Activated T-cell treated with anti-CD3 and anti-CD28 coated beads, Interleukin-2, amount 50 U/mL, for 24 hours (primary cell): ENCODE measurements around the gene NAP1L1.

Source experiments
- DNase-seq: peaks from one replicate; pipeline ENCODE4 v3.0.0-alpha.2; 2020
- H3K27ac Mint-ChIP-seq: 2 replicates; pipeline ENCODE4 v1.8.0; 2020; ENCODE audit warnings: mild to moderate bottlenecking, mixed read lengths
- H3K27me3 Mint-ChIP-seq: 2 replicates; pipeline ENCODE4 v1.8.0; 2020; ENCODE audit warnings: mixed read lengths
- H3K36me3 Mint-ChIP-seq: 2 replicates; pipeline ENCODE4 v1.8.0; 2020; ENCODE audit warnings: low read depth, mixed read lengths
- H3K4me1 Mint-ChIP-seq: 2 replicates; pipeline ENCODE4 v1.8.0; 2020; ENCODE audit warnings: low read depth, mixed read lengths
- H3K4me3 Mint-ChIP-seq: 2 replicates; pipeline ENCODE4 v1.8.0; 2020; ENCODE audit warnings: mild to moderate bottlenecking, moderate library complexity, mixed read lengths
- H3K9me3 Mint-ChIP-seq: 2 replicates; pipeline ENCODE4 v1.8.0; 2020; ENCODE audit warnings: mixed read lengths

NAP1L1 gene

DNA sequence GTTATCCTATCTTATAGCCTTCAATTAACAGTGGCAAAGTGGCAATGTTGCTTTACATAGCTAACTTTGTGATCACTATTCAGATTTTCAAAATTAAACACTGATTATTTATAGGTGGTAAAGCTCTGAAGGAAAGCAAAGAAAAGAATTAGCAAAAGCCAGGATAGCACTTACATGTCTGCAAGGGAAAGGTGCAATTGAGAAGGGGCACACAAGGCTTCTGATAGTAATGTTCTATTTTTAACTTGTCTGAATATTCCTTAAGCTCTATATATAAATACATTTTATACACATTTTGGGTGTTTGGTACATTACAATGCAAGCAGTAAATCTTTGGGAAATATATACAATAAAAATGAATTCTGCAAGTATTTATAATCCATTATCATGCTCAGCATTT, 10.9 kb downstream of the NAP1L1 start:
- H3K27ac Mint-ChIP-seq = peak overlapping the region; percentile 56
- peaks cover 77% of the 10 kb centered on the region for H3K4me1 Mint-ChIP-seq
- no peak for DNase-seq
- H3K9me3 Mint-ChIP-seq = no peaks in the 10 kb centered on the region
- no peaks in the 10 kb centered on the region for H3K27me3 Mint-ChIP-seq
- H3K4me3 Mint-ChIP-seq = no peak overlapping the region
- peaks cover 94% of the 10 kb centered on the region for H3K36me3 Mint-ChIP-seq

DNA sequence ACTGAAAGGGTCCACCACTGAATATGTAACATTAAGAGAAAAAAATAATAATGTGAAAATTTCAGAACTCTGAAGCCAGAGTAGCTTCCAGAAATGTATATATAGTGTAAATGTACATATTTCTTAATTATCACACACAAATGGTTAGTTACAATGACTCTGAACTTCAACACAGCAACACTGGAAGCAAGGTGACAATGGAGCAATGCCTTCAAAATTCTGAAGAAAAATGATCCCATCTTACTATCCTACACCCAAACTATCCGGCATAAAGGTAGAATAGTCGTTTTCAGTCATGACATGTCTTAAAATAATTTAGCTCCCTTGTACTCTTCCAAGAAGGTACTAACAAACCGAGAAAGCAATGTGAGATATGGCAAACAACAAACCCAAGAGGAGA, 11.9 kb downstream of the NAP1L1 start:
- H3K9me3 Mint-ChIP-seq = no peaks in the 10 kb centered on the region
- DNase-seq = no peak
- peaks cover 79% of the 10 kb centered on the region for H3K4me1 Mint-ChIP-seq
- no peaks in the 10 kb centered on the region for H3K27me3 Mint-ChIP-seq
- no peak overlapping the region for H3K4me3 Mint-ChIP-seq
- H3K36me3 Mint-ChIP-seq = peaks cover 95% of the 10 kb centered on the region
- H3K27ac Mint-ChIP-seq = no peak overlapping the region

DNA sequence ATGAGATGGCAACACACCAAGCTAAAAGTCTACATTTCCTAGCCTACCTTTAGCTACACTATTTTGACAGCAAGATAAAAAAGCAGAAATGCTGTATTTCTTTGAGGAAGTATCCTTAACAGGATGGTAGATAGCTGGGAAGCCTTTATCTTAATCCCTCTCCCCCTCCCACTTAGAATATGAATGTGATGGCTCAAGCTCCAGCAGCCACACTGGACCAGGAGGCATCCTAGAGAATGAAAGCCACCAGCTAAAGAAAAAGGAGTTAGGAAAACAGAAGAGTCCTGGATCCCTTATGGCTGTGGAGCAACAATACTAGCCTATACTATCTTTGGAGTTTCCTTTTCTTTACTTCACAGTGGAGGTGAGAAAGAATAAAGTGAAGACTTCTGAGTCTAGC, 15.1 kb downstream of the NAP1L1 start:
- Mint-ChIP-seq H3K27ac (peak overlapping the region; percentile 77), H3K4me3 (no peak overlapping the region), H3K36me3 (peaks cover 100% of the 10 kb centered on the region), H3K4me1 (peaks cover 63% of the 10 kb centered on the region), H3K9me3 (peaks cover 12% of the 10 kb centered on the region), H3K27me3 (no peaks in the 10 kb centered on the region)
- no peak for DNase-seq

DNA sequence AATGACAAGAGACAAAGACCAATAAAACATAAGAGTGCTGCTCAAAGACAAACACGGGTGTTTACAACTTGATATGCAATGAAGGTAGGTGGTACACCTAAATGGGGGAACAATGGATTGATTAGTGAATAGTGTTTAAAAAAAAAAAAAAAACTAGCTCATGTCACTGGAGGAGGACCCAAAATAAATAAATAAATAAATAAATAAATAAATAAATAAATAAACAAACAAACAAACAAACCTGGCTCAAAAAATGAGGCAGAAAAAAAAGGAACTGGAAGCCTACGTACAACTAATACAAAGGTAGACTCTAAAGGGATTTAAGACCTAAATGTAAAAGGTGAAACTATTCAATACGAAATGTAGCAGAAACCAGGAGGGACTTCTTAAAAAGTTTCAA, 18.6 kb downstream of the NAP1L1 start:
- Mint-ChIP-seq H3K4me3 (no peak overlapping the region), H3K9me3 (peaks cover 12% of the 10 kb centered on the region), H3K36me3 (peaks cover 100% of the 10 kb centered on the region), H3K27ac (no peak overlapping the region), H3K27me3 (no peaks in the 10 kb centered on the region), H3K4me1 (peaks cover 53% of the 10 kb centered on the region)
- no peak for DNase-seq

DNA sequence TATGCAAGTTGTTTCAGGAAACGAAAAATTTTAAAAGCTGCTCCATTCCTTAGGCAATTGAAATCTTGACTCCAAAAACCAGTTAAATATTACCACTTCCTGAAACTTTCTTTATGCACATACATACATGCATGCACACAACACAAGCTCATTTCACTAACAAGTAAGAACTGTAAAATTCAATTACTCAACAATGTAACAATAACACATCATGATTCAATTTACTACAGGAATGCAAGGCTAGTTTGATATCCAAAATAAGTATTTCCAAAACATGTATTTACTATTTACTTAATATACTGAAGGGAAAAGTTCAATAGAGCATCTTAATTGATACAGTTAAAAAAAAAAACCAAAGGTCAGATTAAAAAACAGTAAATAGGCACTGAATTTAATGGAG, 19.6 kb downstream of the NAP1L1 start:
- no peak overlapping the region for H3K4me3 Mint-ChIP-seq
- DNase-seq = no peak
- H3K9me3 Mint-ChIP-seq = peaks cover 12% of the 10 kb centered on the region
- no peaks in the 10 kb centered on the region for H3K27me3 Mint-ChIP-seq
- H3K36me3 Mint-ChIP-seq = peaks cover 100% of the 10 kb centered on the region
- H3K27ac Mint-ChIP-seq = no peak overlapping the region
- peaks cover 53% of the 10 kb centered on the region for H3K4me1 Mint-ChIP-seq

DNA sequence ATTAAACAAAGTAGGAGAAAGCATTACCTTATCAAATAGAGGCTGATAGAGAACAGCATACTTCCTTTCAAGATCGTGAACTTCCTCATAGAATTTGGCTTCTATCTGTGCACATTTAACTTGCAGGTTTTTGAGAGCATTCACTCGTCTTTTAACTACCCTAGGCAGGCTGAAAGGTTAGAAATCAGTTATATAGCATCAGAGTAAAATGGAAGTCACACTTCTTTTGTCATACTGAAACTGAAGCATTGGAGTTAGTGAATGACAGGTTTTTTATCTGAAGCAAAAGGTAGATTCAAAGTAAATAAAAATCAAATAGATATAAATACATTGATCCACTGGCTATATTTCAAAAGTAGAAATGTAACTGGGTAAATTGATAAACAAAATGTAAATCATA, 24.4 kb downstream of the NAP1L1 start:
- Mint-ChIP-seq H3K27ac (peak overlapping the region; percentile 61), H3K4me1 (peaks cover 32% of the 10 kb centered on the region), H3K4me3 (no peak overlapping the region), H3K27me3 (no peaks in the 10 kb centered on the region), H3K9me3 (peaks cover 3% of the 10 kb centered on the region), H3K36me3 (peaks cover 100% of the 10 kb centered on the region)
- no peak for DNase-seq

DNA sequence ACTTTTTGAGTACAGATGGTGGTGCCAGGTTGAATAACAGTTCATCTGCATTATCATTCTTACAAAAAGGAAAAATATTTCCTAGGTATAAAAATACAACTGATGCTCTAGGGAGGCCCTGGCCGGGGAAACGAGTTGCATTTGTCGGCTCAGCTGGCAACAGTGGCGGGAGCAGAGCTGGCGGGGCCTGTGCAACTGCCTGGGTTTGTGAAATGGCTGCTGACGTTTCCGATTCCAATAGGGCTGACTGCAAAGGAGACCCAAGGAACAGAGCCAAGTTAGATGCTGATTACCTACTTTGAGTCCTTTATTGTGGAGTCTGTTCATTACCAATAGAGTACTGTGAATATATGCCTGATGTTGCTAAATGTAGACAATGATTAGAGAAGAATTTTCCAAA, 27.2 kb downstream of the NAP1L1 start:
- Mint-ChIP-seq H3K27ac (peak overlapping the region; percentile 20), H3K4me3 (no peak overlapping the region), H3K36me3 (peaks cover 100% of the 10 kb centered on the region), H3K4me1 (peaks cover 18% of the 10 kb centered on the region), H3K27me3 (no peaks in the 10 kb centered on the region), H3K9me3 (no peaks in the 10 kb centered on the region)
- DNase-seq = no peak

DNA sequence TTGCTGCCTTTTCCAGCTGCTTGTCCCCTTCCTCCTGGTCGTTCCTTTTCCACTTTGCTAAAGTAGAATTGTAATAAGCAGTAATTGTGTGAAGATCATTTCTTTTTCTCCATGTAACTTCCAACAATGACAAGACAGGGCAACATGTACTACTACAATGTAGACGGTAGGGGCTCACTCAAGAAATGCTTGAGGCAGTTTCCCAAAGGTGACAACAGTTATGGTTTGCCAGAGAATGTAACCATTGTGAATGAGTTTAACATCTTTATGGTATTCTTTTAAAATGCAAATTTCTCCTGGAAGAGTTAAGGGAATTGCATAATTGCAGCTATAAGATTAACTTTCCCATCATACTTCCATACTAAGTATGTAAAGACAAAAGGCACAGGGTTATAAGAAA, 29.1 kb downstream of the NAP1L1 start:
- Mint-ChIP-seq H3K36me3 (peaks cover 99% of the 10 kb centered on the region), H3K27me3 (no peaks in the 10 kb centered on the region), H3K4me3 (no peak overlapping the region), H3K27ac (no peak overlapping the region), H3K4me1 (peaks cover 11% of the 10 kb centered on the region), H3K9me3 (no peaks in the 10 kb centered on the region)
- DNase-seq = no peak

DNA sequence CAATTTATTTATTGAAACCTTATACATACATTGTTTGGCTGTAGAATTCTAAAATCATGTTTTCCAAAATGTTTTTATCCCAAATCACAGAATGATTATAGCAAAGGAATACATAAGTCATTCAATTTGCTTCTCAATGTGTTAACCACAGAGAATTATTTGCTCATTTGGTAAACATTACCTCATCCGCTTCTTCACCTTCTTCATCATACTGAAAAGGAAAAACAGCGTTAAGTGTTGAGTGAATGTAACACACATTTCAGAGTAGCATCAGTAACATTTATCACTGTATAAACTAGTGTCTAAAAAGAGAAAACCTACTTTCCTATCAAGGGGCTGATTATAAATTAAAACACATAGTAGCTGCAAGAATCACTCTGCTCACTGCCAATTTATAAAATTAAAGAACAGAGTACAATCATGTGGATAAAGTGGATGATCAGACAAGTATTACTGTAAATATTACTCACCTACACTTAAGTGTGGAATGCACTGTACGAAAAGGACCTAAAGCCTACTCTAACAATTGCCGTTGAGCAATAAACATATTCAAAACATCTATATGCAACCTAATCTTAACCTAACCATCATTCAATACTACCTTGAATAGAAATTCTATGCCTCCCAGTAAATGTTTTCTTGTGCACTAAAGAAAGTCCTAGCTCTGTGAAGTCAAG, 34.8 kb downstream of the NAP1L1 start:
- H3K27ac Mint-ChIP-seq = peak overlapping the region; percentile 35
- H3K27me3 Mint-ChIP-seq = no peaks in the 10 kb centered on the region
- DNase-seq = no peak

DNA sequence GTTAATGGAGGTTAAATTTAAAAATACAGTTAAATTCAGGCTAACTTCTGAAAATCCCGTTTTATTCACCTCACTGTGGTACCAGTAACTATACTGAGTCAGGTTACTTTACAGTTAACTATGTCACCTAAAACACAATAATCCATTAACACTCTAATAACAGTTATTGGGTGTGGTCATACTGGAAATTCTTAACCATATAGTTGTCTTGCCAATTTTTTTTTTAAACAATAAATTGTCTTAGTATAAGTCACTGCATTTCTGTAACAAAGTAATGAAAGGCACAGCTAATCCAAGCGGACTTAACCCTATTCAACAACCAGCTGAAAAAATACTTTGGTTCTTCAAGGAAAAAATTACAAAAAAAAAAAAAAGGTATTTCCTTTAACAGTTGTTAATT, 36.7 kb downstream of the NAP1L1 start:
- no peak for DNase-seq
- Mint-ChIP-seq H3K27me3 (no peaks in the 10 kb centered on the region), H3K27ac (no peak overlapping the region), H3K36me3 (peaks cover 93% of the 10 kb centered on the region), H3K9me3 (no peaks in the 10 kb centered on the region), H3K4me1 (peaks cover 17% of the 10 kb centered on the region), H3K4me3 (no peak overlapping the region)

More for the DNA sequence above, 34.8 kb downstream of the NAP1L1 start:
- H3K9me3 Mint-ChIP-seq = no peaks in the 10 kb centered on the region
- peaks cover 17% of the 10 kb centered on the region for H3K4me1 Mint-ChIP-seq
- H3K36me3 Mint-ChIP-seq = peaks cover 99% of the 10 kb centered on the region
- H3K4me3 Mint-ChIP-seq = no peak overlapping the region

DNA sequence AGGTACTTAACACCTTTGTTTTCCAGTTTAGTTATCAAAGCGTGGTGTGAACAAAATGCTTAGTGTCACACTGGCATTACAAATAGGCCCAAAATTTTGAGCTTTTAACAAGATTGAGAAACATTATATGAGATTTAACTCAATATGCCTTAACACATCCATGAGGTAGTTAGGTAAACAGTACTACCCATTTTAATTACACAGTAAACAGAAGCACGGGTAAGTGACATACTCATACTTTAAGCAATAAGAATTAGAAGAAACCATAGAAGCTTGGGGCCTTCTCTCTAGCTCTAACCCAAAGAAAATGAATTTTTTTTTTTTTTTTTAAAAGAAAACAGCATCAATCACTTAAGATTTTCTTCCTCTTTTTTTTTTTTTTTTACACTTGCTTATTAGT, 37.4 kb downstream of the NAP1L1 start:
- Mint-ChIP-seq H3K36me3 (peaks cover 91% of the 10 kb centered on the region), H3K27me3 (no peaks in the 10 kb centered on the region), H3K9me3 (no peaks in the 10 kb centered on the region), H3K4me1 (peaks cover 17% of the 10 kb centered on the region), H3K4me3 (no peak overlapping the region), H3K27ac (peak overlapping the region; percentile 6)
- no peak for DNase-seq

DNA sequence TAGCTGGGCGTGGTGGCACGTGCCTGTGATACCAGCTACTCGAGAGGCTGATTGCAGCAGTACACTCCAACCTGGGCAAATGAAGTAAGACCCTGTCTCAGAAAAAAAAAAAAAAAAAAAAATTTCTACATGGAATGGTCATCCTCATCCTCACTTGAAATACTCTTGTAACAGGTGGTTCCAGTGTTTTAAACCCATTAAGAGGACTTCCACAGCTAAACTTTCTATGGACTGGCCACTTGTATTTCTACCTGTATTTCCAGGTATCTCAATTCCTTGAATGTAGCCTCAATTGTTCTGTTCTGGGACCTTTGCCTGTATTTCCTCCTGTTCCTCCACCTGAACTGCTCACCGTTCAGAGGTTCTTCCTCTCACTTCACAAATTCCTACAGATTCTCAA, 41.1 kb downstream of the NAP1L1 start:
- peaks cover 8% of the 10 kb centered on the region for H3K4me1 Mint-ChIP-seq
- H3K36me3 Mint-ChIP-seq = peaks cover 55% of the 10 kb centered on the region
- H3K4me3 Mint-ChIP-seq = no peak overlapping the region
- no peaks in the 10 kb centered on the region for H3K9me3 Mint-ChIP-seq
- H3K27me3 Mint-ChIP-seq = no peaks in the 10 kb centered on the region
- DNase-seq = no peak
- H3K27ac Mint-ChIP-seq = peak overlapping the region; percentile 68

DNA sequence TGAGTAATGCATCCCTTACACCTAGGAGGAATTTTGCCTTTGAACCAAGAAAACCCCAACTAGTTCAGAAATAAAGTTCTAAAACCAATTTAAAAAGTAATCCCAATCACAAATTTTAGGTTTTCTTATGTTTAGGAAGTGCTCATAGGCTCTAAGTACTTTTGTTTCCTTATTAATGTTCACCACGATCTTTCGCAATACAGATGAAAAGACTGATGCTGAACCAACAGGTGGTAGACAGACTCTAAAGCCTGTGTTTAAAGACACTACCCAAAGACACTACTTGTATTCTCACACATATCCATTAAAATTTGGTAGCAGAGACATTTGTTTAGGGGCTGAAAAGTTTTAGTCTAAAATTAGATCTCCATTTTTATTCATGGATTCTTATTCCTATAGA, 42.3 kb downstream of the NAP1L1 start:
- H3K4me3 Mint-ChIP-seq = no peak overlapping the region
- H3K4me1 Mint-ChIP-seq = peaks cover 17% of the 10 kb centered on the region
- H3K9me3 Mint-ChIP-seq = no peaks in the 10 kb centered on the region
- no peaks in the 10 kb centered on the region for H3K27me3 Mint-ChIP-seq
- H3K27ac Mint-ChIP-seq = no peak overlapping the region
- H3K36me3 Mint-ChIP-seq = peaks cover 43% of the 10 kb centered on the region
- no peak for DNase-seq

DNA sequence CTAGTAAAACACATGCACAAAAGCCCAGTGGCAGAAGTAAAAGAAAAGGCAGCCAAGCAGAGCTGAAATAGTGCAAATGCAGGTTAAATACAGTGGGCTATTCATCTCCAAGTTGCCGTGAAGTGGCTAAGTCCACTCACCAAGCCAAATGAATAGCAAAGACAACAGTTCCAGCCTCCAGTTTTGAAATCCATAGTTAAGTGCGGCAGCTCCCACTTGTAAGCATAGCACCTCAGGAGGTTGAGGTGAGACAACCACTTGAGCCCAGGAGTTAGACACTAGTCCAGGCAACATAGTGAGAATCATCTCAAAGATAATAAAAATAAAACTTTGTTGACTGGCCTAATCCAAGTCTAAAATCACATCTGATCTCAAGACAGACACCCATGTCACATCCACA, 43.1 kb downstream of the NAP1L1 start:
- no peaks in the 10 kb centered on the region for H3K27me3 Mint-ChIP-seq
- DNase-seq = no peak
- peaks cover 14% of the 10 kb centered on the region for H3K4me1 Mint-ChIP-seq
- H3K36me3 Mint-ChIP-seq = peaks cover 36% of the 10 kb centered on the region
- H3K9me3 Mint-ChIP-seq = no peaks in the 10 kb centered on the region
- no peak overlapping the region for H3K27ac Mint-ChIP-seq
- no peak overlapping the region for H3K4me3 Mint-ChIP-seq

DNA sequence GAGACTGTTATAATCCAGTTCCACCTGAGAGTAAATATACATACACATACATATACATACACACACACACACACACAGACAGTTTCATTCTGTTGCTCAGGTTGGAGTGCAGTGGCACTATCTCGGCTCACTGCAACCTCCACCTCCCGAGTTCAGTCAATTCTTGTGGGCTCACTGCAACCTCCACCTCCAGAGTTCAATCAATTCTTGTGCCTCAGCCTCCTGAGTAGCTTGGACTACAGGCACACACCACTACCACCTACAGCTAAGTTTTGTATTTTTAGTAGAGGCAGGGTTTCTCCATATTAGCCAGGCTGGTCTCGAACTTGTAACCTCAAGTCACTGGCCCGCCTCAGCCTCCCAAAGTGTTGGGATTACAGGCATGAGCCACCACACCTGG, 44.0 kb downstream of the NAP1L1 start:
- Mint-ChIP-seq H3K9me3 (no peaks in the 10 kb centered on the region), H3K4me3 (no peak overlapping the region), H3K27ac (peak overlapping the region; percentile 61), H3K4me1 (peaks cover 19% of the 10 kb centered on the region), H3K27me3 (no peaks in the 10 kb centered on the region), H3K36me3 (peaks cover 26% of the 10 kb centered on the region)
- no peak for DNase-seq

DNA sequence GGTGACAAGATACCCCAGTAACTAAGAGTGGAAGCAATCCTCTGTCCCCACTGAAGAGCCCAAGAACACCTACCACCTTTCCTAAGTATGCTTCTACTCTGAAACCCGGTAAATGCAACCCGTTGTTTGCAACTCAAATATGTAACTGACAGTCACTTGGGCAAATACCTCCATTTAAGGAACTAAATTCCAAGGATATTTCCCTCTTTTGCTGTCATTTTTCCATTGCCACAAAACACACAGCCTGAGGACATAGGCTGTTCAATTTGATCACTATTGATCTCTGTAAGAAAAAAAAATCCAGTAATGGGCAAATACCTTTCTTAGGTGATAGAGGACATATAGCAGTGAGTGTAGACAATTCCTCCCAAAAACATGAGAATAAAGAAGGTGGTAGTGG, 46.3 kb downstream of the NAP1L1 start:
- Mint-ChIP-seq H3K9me3 (no peaks in the 10 kb centered on the region), H3K36me3 (peaks cover 6% of the 10 kb centered on the region), H3K4me1 (peaks cover 34% of the 10 kb centered on the region), H3K4me3 (no peak overlapping the region), H3K27ac (peak overlapping the region; percentile 5), H3K27me3 (no peaks in the 10 kb centered on the region)
- no peak for DNase-seq
